Measurements from ENCODE around the gene BAIAP2.

BAIAP2 gene

GRCh38 chr17:81128774-81129173, 93.8 kb downstream of the BAIAP2 start:
- no peak for DNase-seq (ENCODE audit: low read depth)
- in situ Hi-C loops (cut with HindIII; ENCODE audit: low sequenced_read_pairs) = no loop called here
- no peak for TF ChIP-seq CTCF (IDR thresholded peaks at IDR 0.05; ENCODE audit: low read depth, low read length, missing control alignments)
- H3K4me3 ChIP-seq (ENCODE audit: low read depth, low read length) = no peak overlapping the region

GRCh38 chr17:81129289-81129688, 94.3 kb downstream of the BAIAP2 start:
- H3K4me3 ChIP-seq (ENCODE audit: low read depth, low read length) = no peak overlapping the region
- in situ Hi-C loops (cut with HindIII; ENCODE audit: low sequenced_read_pairs) = no loop called here
- no peak for DNase-seq (ENCODE audit: low read depth)
- no peak for TF ChIP-seq CTCF (IDR thresholded peaks at IDR 0.05; ENCODE audit: low read depth, low read length, missing control alignments)

- in situ Hi-C loops (cut with HindIII; ENCODE audit: low sequenced_read_pairs) = no loop called here
- no peak for DNase-seq (ENCODE audit: low read depth)
- H3K4me3 ChIP-seq (ENCODE audit: low read depth, low read length) = no peak overlapping the region
- TF ChIP-seq CTCF (IDR thresholded peaks at IDR 0.05; ENCODE audit: low read depth, low read length, missing control alignments) = no peak
These were observed 94.9 kb downstream of the BAIAP2 start for GRCh38 chr17:81129711-81130367.

- TF ChIP-seq CTCF (IDR thresholded peaks at IDR 0.05; ENCODE audit: low read depth, low read length, missing control alignments) = no peak
- no peak overlapping the region for H3K4me3 ChIP-seq (ENCODE audit: low read depth, low read length)
- in situ Hi-C loops (cut with HindIII; ENCODE audit: low sequenced_read_pairs) = no loop called here
- DNase-seq (ENCODE audit: low read depth) = no peak
These were observed 95.7 kb downstream of the BAIAP2 start for GRCh38 chr17:81130385-81131361.

- no peak for DNase-seq (ENCODE audit: low read depth)
- H3K4me3 ChIP-seq (ENCODE audit: low read depth, low read length) = no peak overlapping the region
- no peak for TF ChIP-seq CTCF (IDR thresholded peaks at IDR 0.05; ENCODE audit: low read depth, low read length, missing control alignments)
- in situ Hi-C loops (cut with HindIII; ENCODE audit: low sequenced_read_pairs) = no loop called here
These were observed 96.7 kb downstream of the BAIAP2 start for GRCh38 chr17:81131486-81132196.

- no peak for DNase-seq (ENCODE audit: low read depth)
- no peak overlapping the region for H3K4me3 ChIP-seq (ENCODE audit: low read depth, low read length)
- in situ Hi-C loops (cut with HindIII; ENCODE audit: low sequenced_read_pairs) = no loop called here
- no peak for TF ChIP-seq CTCF (IDR thresholded peaks at IDR 0.05; ENCODE audit: low read depth, low read length, missing control alignments)
These were observed 97.2 kb downstream of the BAIAP2 start for GRCh38 chr17:81132197-81132540.

Measured in astrocyte of the cerebellum (primary cell).